HepG2 (cell line): Measurements from ENCODE around the gene SHC3. TPM values are rescaled to one million over a fixed set of nuclear protein-coding genes. Genes with fewer than 3 reads are reported as not detected.

Source experiments
- ATAC-seq: fragments of 200-7000 bp; cut with Tn5 transposase; 3 replicates; pipeline ENCODE4 v1.9.1; 2020; ENCODE audit warnings: mild to moderate bottlenecking, moderate library complexity
- BruUV-seq: library from RNA; stranded (reverse); fragments of 400-500 nt; replicated peaks from 2 replicates; lab custom pipeline; 2021; lab: Mats Ljungman, UMichigan
- CTCF ChIA-PET: fragments of 300-600 bp; formaldehyde crosslinking; extraction: SDS; loops from one replicate; lab custom pipeline; 2021; ENCODE audit warnings: low total read pairs, inconsistent platforms, low intra/inter-chr PET ratio; lab: Yijun Ruan, JAX
- POLR2A ChIA-PET: fragments of 350-600 bp; sonication (Branson Sonifier 250); formaldehyde crosslinking; loops from one replicate; lab custom pipeline; 2020; ENCODE audit warnings: antibody characterized with exemption, inconsistent platforms; lab: Yijun Ruan, JAX
- DNase-seq: peaks from one replicate; pipeline ENCODE4 v3.0.0-alpha.2; 2015; ENCODE audit warnings: low spot score
- FAIRE-seq: peaks from 3 replicates; lab custom pipeline; 2011; peaks lifted over from hg19 to GRCh38; lab: Jason Lieb, UNC
- H2AFZ ChIP-seq: one replicate; pipeline ENCODE4 v1.6.1; 2011; ENCODE audit warnings: low read length, inconsistent platforms
- H3K27ac ChIP-seq: fragments of 300-600 bp; 3 replicates; pipeline ENCODE4 v1.8.0; 2011; ENCODE audit warnings: mixed run types, mild to moderate bottlenecking, mixed read lengths, low read length, inconsistent platforms; ENCODE audit not compliant: insufficient read depth; ENCODE audit errors: extremely low read length
- H3K27me3 ChIP-seq, 2 experiments: fragments of 200-600 bp in 1 of 2; 2 replicates in 1 of 2; 3 replicates in 1 of 2; pipeline versions ENCODE4 v1.6.0 to v1.8.0; 2011; ENCODE audit warnings: low read length in 2 of 2, mild to moderate bottlenecking in 2 of 2, moderate library complexity in 2 of 2, inconsistent platforms in 1 of 2; ENCODE audit not compliant: insufficient read depth in 2 of 2, control insufficient read depth in 1 of 2
- H3K36me3 ChIP-seq, 2 experiments: fragments of 200-600 bp in 1 of 2; replicated peaks in 1 of 2; 2 replicates in 1 of 2; 3 replicates in 1 of 2; pipeline versions ENCODE4 v1.5.1 to v1.8.0; 2011; ENCODE audit warnings: low read length in 2 of 2, inconsistent platforms in 1 of 2; ENCODE audit not compliant: insufficient read depth in 2 of 2, control insufficient read depth in 1 of 2
- H3K4me1 ChIP-seq: 2 replicates; pipeline ENCODE4 v1.5.1; 2012; ENCODE audit warnings: low read length, inconsistent platforms; ENCODE audit not compliant: insufficient read depth
- H3K4me2 ChIP-seq: 2 replicates; pipeline ENCODE4 v1.6.0; 2011; ENCODE audit warnings: low read depth, low read length, inconsistent platforms
- H3K4me3 ChIP-seq, 3 experiments: fragments of 200-600 bp in 1 of 3; sonication (generic), shearing (Covaris generic) in 1 of 3; replicated peaks in 1 of 3; 2 replicates each; pipeline ENCODE4 v1.5.1; 2011 to 2016; ENCODE audit warnings: low read length in 3 of 3, inconsistent platforms in 2 of 3, low read depth in 2 of 3, mild to moderate bottlenecking in 2 of 3, control low read depth in 1 of 3, mixed read lengths in 1 of 3; ENCODE audit not compliant: insufficient read depth in 1 of 3
- H3K79me2 ChIP-seq: one replicate; pipeline ENCODE4 v1.6.1; 2011; ENCODE audit warnings: low read length, inconsistent platforms; ENCODE audit not compliant: insufficient read depth
- H3K9ac ChIP-seq: 2 replicates; pipeline ENCODE4 v1.6.0; 2011; ENCODE audit warnings: mild to moderate bottlenecking, low read depth, low read length, inconsistent platforms; ENCODE audit not compliant: insufficient read depth
- H3K9me3 ChIP-seq: 2 replicates; pipeline ENCODE4 v1.5.1; 2012; ENCODE audit warnings: mild to moderate bottlenecking, low read length
- H4K20me1 ChIP-seq: 2 replicates; pipeline ENCODE4 v1.6.0; 2011; ENCODE audit warnings: inconsistent platforms, mild to moderate bottlenecking, low read length, moderate library complexity; ENCODE audit not compliant: insufficient read depth
- ARID5B ChIP-seq: IDR thresholded peaks from 2 replicates; pipeline ENCODE4 v1.4.0; 2020; ENCODE audit warnings: mild to moderate bottlenecking, missing genetic modification reagents
- BHLHE40 ChIP-seq: IDR thresholded peaks from 2 replicates; pipeline ENCODE4 v1.6.1; 2011; ENCODE audit warnings: low read length, improper control_type of control experiment
- CHD2 ChIP-seq: IDR thresholded peaks from 2 replicates; pipeline ENCODE4 v1.6.1; 2011; ENCODE audit warnings: low read depth, low read length, improper control_type of control experiment
- GLI4 ChIP-seq: sonication (generic); formaldehyde crosslinking; IDR thresholded peaks from 2 replicates; pipeline ENCODE4 v1.5.1; 2020; ENCODE audit warnings: missing genetic modification reagents, mild to moderate bottlenecking, moderate library complexity, borderline replicate concordance
- MTA3 ChIP-seq: sonication (generic); formaldehyde crosslinking; IDR thresholded peaks from 2 replicates; pipeline ENCODE4 v1.4.0; 2020; ENCODE audit warnings: missing genetic modification reagents
- NPAS2 ChIP-seq: sonication (generic); formaldehyde crosslinking; IDR thresholded peaks from 2 replicates; pipeline ENCODE4 v1.8.0; 2022; ENCODE audit warnings: mild to moderate bottlenecking, missing genetic modification reagents, borderline replicate concordance
- PCBP1 ChIP-seq: fragments of 200-400 bp; formaldehyde crosslinking; IDR thresholded peaks from 2 replicates; pipeline ENCODE4 v1.6.1; 2017; ENCODE audit warnings: mild to moderate bottlenecking, low read depth, low read length, borderline replicate concordance
- THRA ChIP-seq: sonication (generic); formaldehyde crosslinking; IDR thresholded peaks from 2 replicates; pipeline ENCODE4 v1.4.0; 2020; ENCODE audit warnings: missing genetic modification reagents, borderline replicate concordance
- WGBS: methylation state at CpG from one replicate; pipeline ENCODE4 v1.1.6; 2017; ENCODE audit warnings: low lambda C conversion rate; 5-methylcytosine and 5-hydroxymethylcytosine counted together
- in situ Hi-C: cut with HindIII; loops from 2 replicates; pipeline ENCODE4 v1.10.0; 2017; ENCODE audit warnings: low pct_unique_long_range_greater_than_20kb; ENCODE audit not compliant: extremely low pct_ligation_motif_present
- intact Hi-C: fragments of 100-400 bp; cut with micrococcal nuclease; formaldehyde crosslinking; loops from one replicate; pipeline ENCODE4 v1.10.0; 2022; ENCODE audit not compliant: unreplicated experiment
- polyA plus RNA-seq, 8 experiments: library from polyadenylated mRNA; depleted of rRNA in 3 of 8; stranded (reverse) in 7 of 8; unstranded in 1 of 8; fragments of >200 nt; fragmentation: Illumina TruSeq in 4 of 8; extraction: Trizol in 4 of 8; gene quantifications; 2 replicates each; pipeline versions ENCODE4 v1.2.1 to v1.2.3, GENCODE V29; 2011 to 2016; ENCODE audit warnings: low read depth in 4 of 8, missing spikeins in 1 of 8, mixed read lengths in 1 of 8; ENCODE audit not compliant: insufficient read depth in 1 of 8
- total RNA-seq, 5 experiments: library from RNA; depleted of rRNA; stranded (reverse); fragments of >200 nt; fragmentation: Illumina TruSeq; extraction: Trizol; gene quantifications; 2 replicates each; pipeline ENCODE4 v1.2.3, GENCODE V29; 2016; ENCODE audit warnings: low read depth in 1 of 5

SHC3 gene
- total and polyA plus RNA-seq, 2 of the 13 experiments (the other 11 are each of a cell fraction or from before 2014, with no cell fraction given): 0.09 to 0.89 TPM

- Histone ChIP-seq H3K79me2 (no peaks in the 10 kb centered on the region), H4K20me1 (no peaks in the 10 kb centered on the region), H2AFZ (no peak overlapping the region), H3K4me3 (no peak overlapping the region), H3K27ac (no peak overlapping the region), H3K27me3 (peaks cover 0 to 13% of the 10 kb centered on the region in 2 experiments; a peak in 3 of 5 replicates), H3K9me3 (no peaks in the 10 kb centered on the region), H3K4me2 (no peak overlapping the region), H3K4me1 (peaks cover 11% of the 10 kb centered on the region; the same call in 1 of the 2 replicates), H3K9ac (no peak overlapping the region), H3K36me3 (no peaks in the 10 kb centered on the region)
- ATAC-seq (no peak), FAIRE-seq (no peak), DNase-seq (no peak)
- in situ Hi-C loops (no loop called here), intact Hi-C loops (no loop called here)
- CTCF ChIA-PET: no interaction called here
- TF ChIP-seq BHLHE40 (no peak), ARID5B (CRISPR knock-in tag) (no peak), MTA3 (CRISPR knock-in tag) (no peak), CHD2 (no peak), THRA (CRISPR knock-in tag) (no peak), NPAS2 (CRISPR knock-in tag) (no peak), GLI4 (CRISPR knock-in tag) (no peak), PCBP1 (no peak)
- 52% methylated on average over 12 of the region's 14 CpGs for WGBS
- no TSS peak for BruUV-seq
- POLR2A ChIA-PET: no interaction called here
Observed at GRCh38 chr9:88996046-88996920, 182.3 kb downstream of the SHC3 start.
